Activated naive CD8-positive, alpha-beta T cell treated with anti-CD3 and anti-CD28 coated beads, Interleukin-2, amount 50 U/mL, for 16 hours (primary cell): Measurements from ENCODE around the gene SMIM28.

Source experiments
- DNase-seq: peaks from one replicate; pipeline ENCODE4 v3.0.0-alpha.2; 2020; ENCODE audit warnings: low read depth, low spot score

Gene SMIM28

DNA sequence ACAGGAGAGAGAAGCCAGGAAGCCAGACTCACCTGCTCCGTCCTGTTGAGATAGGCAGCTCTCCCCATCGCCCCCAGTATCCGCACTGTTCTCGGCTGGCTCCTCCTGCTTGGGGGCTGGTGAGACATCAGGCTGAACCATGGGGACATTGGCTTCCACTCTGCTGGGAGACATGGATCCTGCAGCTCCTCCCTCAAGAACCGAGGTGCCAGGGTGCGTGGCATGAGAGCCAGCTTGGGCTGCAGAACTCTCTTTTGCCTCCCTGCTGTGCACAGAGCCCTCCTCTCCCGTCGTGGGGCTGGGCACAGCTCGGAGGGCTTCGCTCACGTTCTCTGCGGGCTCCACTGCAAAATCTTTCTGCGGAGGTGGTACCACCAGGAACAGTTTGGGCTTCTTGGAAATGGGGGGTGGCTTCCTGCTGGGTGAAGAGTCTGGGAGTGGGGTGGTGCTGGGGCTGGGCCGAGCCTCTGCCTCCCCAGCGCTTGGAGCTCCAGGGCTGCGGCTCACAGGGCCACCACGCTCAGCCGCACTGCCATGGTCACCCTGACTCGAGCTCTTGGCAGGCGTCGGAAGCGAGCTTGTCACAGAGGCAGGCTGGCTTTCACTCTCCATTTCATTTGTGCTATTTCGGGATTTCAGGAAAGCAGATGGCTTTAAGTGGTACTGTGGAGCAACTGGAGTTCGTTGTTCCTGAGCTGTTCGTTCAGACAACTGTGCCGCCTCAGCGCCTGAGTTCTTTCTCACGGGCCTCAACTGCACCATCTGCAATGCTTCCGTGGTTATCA lies 52.8 kb downstream of the SMIM28 start:
- no peak for DNase-seq

DNA sequence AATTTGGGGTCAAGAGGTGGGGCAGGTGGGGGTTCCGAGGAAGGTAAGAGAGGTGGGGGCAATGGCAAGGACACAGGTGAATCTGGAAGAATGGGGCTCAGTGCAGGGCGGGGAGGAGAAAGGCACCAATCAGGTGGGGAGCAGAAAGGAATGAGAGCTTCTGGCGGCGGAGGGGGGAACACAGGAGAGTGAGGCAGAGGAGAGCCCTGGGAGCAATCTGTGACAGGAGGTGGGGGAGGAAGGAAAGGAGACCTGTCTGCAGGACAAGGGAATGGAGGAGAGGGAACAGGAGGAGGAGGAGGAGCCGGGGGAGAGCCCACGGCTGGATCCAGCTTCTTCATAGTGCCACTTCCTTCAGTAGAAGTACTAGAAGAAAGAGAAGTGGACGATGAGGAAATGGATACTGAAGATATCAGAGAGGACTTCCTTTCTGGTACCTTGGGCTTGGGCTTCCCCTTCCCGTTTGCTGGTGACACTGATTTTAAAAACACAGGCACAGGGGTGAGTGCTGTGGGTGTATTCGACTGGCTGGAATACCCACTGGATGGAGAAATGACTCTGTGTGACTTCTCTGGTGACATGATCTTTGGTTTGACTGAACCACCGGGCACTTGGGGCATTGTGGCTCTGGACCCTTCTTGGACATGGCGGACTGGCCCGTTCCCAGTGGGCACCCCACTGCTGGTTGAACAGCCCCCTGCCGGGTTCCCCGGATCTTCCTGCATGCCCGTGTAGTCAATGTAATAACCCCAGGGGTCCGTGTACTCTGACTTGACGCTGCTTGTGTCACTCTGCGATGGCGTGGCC lies 53.8 kb downstream of the SMIM28 start:
- no peak for DNase-seq

GRCh38 chr6:138432063-138432356 lies 54.3 kb downstream of the SMIM28 start:
- DNase-seq = no peak
